NOMO-1 treated with DMSO at 0.1 percent for 48 hours (cell line): ENCODE results near the gene PRKG1.

ENCODE experiments used
- DNase-seq: peaks from one replicate; lab custom pipeline; 2025; ENCODE audit not compliant: unreplicated experiment; lab: John Stamatoyannopoulos, UW

PRKG1 gene

GRCh38 chr10:51075873-51076229, 1.6 kb downstream of the PRKG1 start:
- DNase-seq = no peak

GRCh38 chr10:51076299-51076841, 2.1 kb downstream of the PRKG1 start:
- DNase-seq = no peak

GRCh38 chr10:51077074-51077473, 2.8 kb downstream of the PRKG1 start:
- no peak for DNase-seq

GRCh38 chr10:51077507-51077906, 3.2 kb downstream of the PRKG1 start:
- no peak for DNase-seq

GRCh38 chr10:51079331-51079730, 5.0 kb downstream of the PRKG1 start:
- DNase-seq = no peak

- DNase-seq = no peak
Measured at GRCh38 chr10:51079766-51080165, 5.5 kb downstream of the PRKG1 start.

GRCh38 chr10:51080311-51081006, 6.2 kb downstream of the PRKG1 start:
- no peak for DNase-seq

GRCh38 chr10:51082857-51083256, 8.6 kb downstream of the PRKG1 start:
- no peak for DNase-seq

- no peak for DNase-seq
Measured at GRCh38 chr10:51083356-51083853, 9.1 kb downstream of the PRKG1 start.

GRCh38 chr10:51085204-51085603, 10.9 kb downstream of the PRKG1 start:
- DNase-seq = no peak

- DNase-seq = no peak
Measured at GRCh38 chr10:51086710-51087109, 12.4 kb downstream of the PRKG1 start.

GRCh38 chr10:51087114-51087513, 12.8 kb downstream of the PRKG1 start:
- DNase-seq = no peak

- DNase-seq = no peak
Measured at GRCh38 chr10:51090190-51090589, 15.9 kb downstream of the PRKG1 start.

GRCh38 chr10:51092402-51092801, 18.1 kb downstream of the PRKG1 start:
- no peak for DNase-seq

GRCh38 chr10:51095444-51095843, 21.2 kb downstream of the PRKG1 start:
- DNase-seq = no peak

- DNase-seq = no peak
Measured at GRCh38 chr10:51097546-51097945, 23.3 kb downstream of the PRKG1 start.

GRCh38 chr10:51100221-51100620, 25.9 kb downstream of the PRKG1 start:
- DNase-seq = no peak

GRCh38 chr10:51103554-51104217, 29.4 kb downstream of the PRKG1 start:
- DNase-seq = no peak

GRCh38 chr10:51106311-51106945, 32.1 kb downstream of the PRKG1 start:
- no peak for DNase-seq

- no peak for DNase-seq
Measured at GRCh38 chr10:51108406-51108805, 34.1 kb downstream of the PRKG1 start.

- DNase-seq = no peak
Measured at GRCh38 chr10:51109801-51110533, 35.7 kb downstream of the PRKG1 start.
